IMR-90 (cell line): ENCODE measurements around the gene ZNF594. TPM values are rescaled to one million over a fixed set of nuclear protein-coding genes. Genes with fewer than 3 reads are reported as not detected.

Source experiments
- ATAC-seq: fragments of 200-7000 bp; cut with Tn5 transposase; 2 replicates; pipeline ENCODE4 v1.9.1; 2020; ENCODE audit warnings: low read depth, mild to moderate bottlenecking, moderate library complexity
- BruUV-seq: library from RNA; stranded (reverse); fragments of 400-500 nt; replicated peaks from 2 replicates; lab custom pipeline; 2021; lab: Mats Ljungman, UMichigan
- CTCF ChIA-PET: fragments of 300-600 bp; formaldehyde crosslinking; extraction: SDS; loops from one replicate; lab custom pipeline; 2021; ENCODE audit warnings: antibody characterized with exemption; lab: Yijun Ruan, JAX
- POLR2A ChIA-PET: fragments of 300-600 bp; sonication (Branson Sonifier 250); formaldehyde crosslinking; loops from one replicate; lab custom pipeline; 2022; ENCODE audit warnings: antibody characterized with exemption; ENCODE audit not compliant: unreplicated experiment; lab: Charles Lee
- DNase-seq: peaks from one replicate; pipeline ENCODE4 v3.0.0; 2013
- H2AFZ ChIP-seq: replicated peaks from 2 replicates; pipeline ENCODE3; 2013; ENCODE audit warnings: low read length, mild to moderate bottlenecking; ENCODE audit not compliant: poor library complexity
- H2AK5ac ChIP-seq: 2 replicates; pipeline ENCODE4 v1.6.1; 2013; ENCODE audit warnings: low read depth, low read length, inconsistent platforms
- H2AK9ac ChIP-seq: replicated peaks from 2 replicates; pipeline ENCODE3; 2013; ENCODE audit warnings: mild to moderate bottlenecking, low read depth, low read length, moderate library complexity; ENCODE audit not compliant: poor library complexity
- H2BK120ac ChIP-seq: 2 replicates; pipeline ENCODE4 v1.6.1; 2013; ENCODE audit warnings: low read depth, low read length, inconsistent platforms
- H2BK15ac ChIP-seq: 3 replicates; pipeline ENCODE4 v1.6.1; 2013; ENCODE audit warnings: low read depth, low read length, inconsistent platforms
- H2BK20ac ChIP-seq: 2 replicates; pipeline ENCODE4 v1.6.1; 2013; ENCODE audit warnings: low read depth, mild to moderate bottlenecking, inconsistent platforms, low read length, moderate library complexity
- H2BK5ac ChIP-seq: 2 replicates; pipeline ENCODE4 v1.6.1; 2013; ENCODE audit warnings: mild to moderate bottlenecking, low read depth, low read length, inconsistent platforms; ENCODE audit not compliant: poor library complexity, severe bottlenecking
- H3K14ac ChIP-seq: replicated peaks from 2 replicates; pipeline ENCODE4 v1.6.1; 2013; ENCODE audit warnings: low read depth, low read length, inconsistent platforms
- H3K18ac ChIP-seq: 2 replicates; pipeline ENCODE4 v1.6.1; 2013; ENCODE audit warnings: low read depth, low read length, control low read depth
- H3K23ac ChIP-seq: 2 replicates; pipeline ENCODE4 v1.6.1; 2013; ENCODE audit warnings: low read depth, low read length, inconsistent platforms
- H3K27ac ChIP-seq: 2 replicates; pipeline ENCODE4 v1.5.1; 2013; ENCODE audit warnings: mild to moderate bottlenecking, control low read depth, low read length; ENCODE audit not compliant: insufficient read depth
- H3K27me3 ChIP-seq: 2 replicates; pipeline ENCODE4 v1.6.1; 2013; ENCODE audit warnings: low read length; ENCODE audit not compliant: control insufficient read depth, insufficient read depth
- H3K36me3 ChIP-seq: 2 replicates; pipeline ENCODE4 v1.6.1; 2013; ENCODE audit warnings: low read length, mixed read lengths; ENCODE audit not compliant: control insufficient read depth, insufficient read depth
- H3K4ac ChIP-seq: 2 replicates; pipeline ENCODE4 v1.6.1; 2013; ENCODE audit warnings: low read depth, low read length, inconsistent platforms
- H3K4me1 ChIP-seq: 2 replicates; pipeline ENCODE4 v1.6.1; 2013; ENCODE audit warnings: low read length, mixed read lengths; ENCODE audit not compliant: control insufficient read depth, insufficient read depth
- H3K4me2 ChIP-seq: 2 replicates; pipeline ENCODE4 v1.6.1; 2013; ENCODE audit warnings: low read depth, mild to moderate bottlenecking, control low read depth, low read length, moderate library complexity
- H3K4me3 ChIP-seq: 2 replicates; pipeline ENCODE4 v1.5.1; 2013; ENCODE audit warnings: low read depth, mild to moderate bottlenecking, control low read depth, low read length, moderate library complexity; ENCODE audit not compliant: insufficient read depth
- H3K56ac ChIP-seq: 2 replicates; pipeline ENCODE4 v1.6.1; 2013; ENCODE audit warnings: low read length, inconsistent platforms; ENCODE audit not compliant: insufficient read depth; ENCODE audit errors: extremely low read depth
- H3K79me1 ChIP-seq, 2 experiments: 2 replicates each; pipeline ENCODE4 v1.6.1; 2013; ENCODE audit warnings: low read length in 2 of 2, inconsistent platforms in 1 of 2, low read depth in 1 of 2
- H3K9ac ChIP-seq: 2 replicates; pipeline ENCODE4 v1.6.1; 2013; ENCODE audit warnings: low read depth, low read length, control low read depth
- H3K9me1 ChIP-seq: 2 replicates; pipeline ENCODE4 v1.6.1; 2013; ENCODE audit warnings: low read length, inconsistent platforms; ENCODE audit not compliant: insufficient read depth
- H3K9me3 ChIP-seq: 2 replicates; pipeline ENCODE4 v1.6.1; 2013; ENCODE audit warnings: low read length; ENCODE audit not compliant: control insufficient read depth, insufficient read depth
- H4K20me1 ChIP-seq: 2 replicates; pipeline ENCODE4 v1.6.1; 2013; ENCODE audit warnings: low read length, inconsistent platforms; ENCODE audit not compliant: insufficient read depth
- H4K5ac ChIP-seq: 2 replicates; pipeline ENCODE4 v1.6.1; 2013; ENCODE audit warnings: mild to moderate bottlenecking, low read depth, low read length, control low read depth
- H4K8ac ChIP-seq, 2 experiments: 2 replicates each; pipeline ENCODE4 v1.6.1; 2013; ENCODE audit warnings: low read depth in 2 of 2, low read length in 2 of 2, control low read depth in 1 of 2, inconsistent platforms in 1 of 2
- H4K91ac ChIP-seq: 2 replicates; pipeline ENCODE4 v1.6.1; 2013; ENCODE audit warnings: low read depth, low read length, inconsistent platforms; ENCODE audit not compliant: insufficient read depth
- CEBPB ChIP-seq: IDR thresholded peaks from 2 replicates; pipeline ENCODE4 v1.6.1; 2012; ENCODE audit warnings: low read depth, low read length, improper control_type of control experiment
- CHD1 ChIP-seq: IDR thresholded peaks from 2 replicates; pipeline ENCODE4 v1.6.1; 2012; ENCODE audit warnings: low read depth, low read length, improper control_type of control experiment
- CTCF ChIP-seq: conservative IDR thresholded peaks from 2 replicates; pipeline ENCODE4 v1.5.1; 2012; ENCODE audit warnings: mild to moderate bottlenecking, low read depth, low read length, improper control_type of control experiment
- ELK1 ChIP-seq: fragments of 150-350 bp; IDR thresholded peaks from 2 replicates; pipeline ENCODE4 v1.6.1; 2016; ENCODE audit warnings: low read depth, mild to moderate bottlenecking, low read length, moderate library complexity, borderline replicate concordance
- MAFK ChIP-seq: IDR thresholded peaks from 2 replicates; pipeline ENCODE4 v1.6.1; 2012; ENCODE audit warnings: low read depth, low read length, improper control_type of control experiment
- MXI1 ChIP-seq: IDR thresholded peaks from 2 replicates; pipeline ENCODE4 v1.6.1; 2012; ENCODE audit warnings: low read depth, mild to moderate bottlenecking, low read length, moderate library complexity, borderline replicate concordance
- NFE2L2 ChIP-seq: fragments of 150-350 bp; IDR thresholded peaks from 2 replicates; pipeline ENCODE4 v1.6.1; 2016; ENCODE audit warnings: low read depth, mild to moderate bottlenecking, low read length
- RAD21 ChIP-seq: IDR thresholded peaks from 2 replicates; pipeline ENCODE4 v1.6.1; 2012; ENCODE audit warnings: low read length, improper control_type of control experiment
- RCOR1 ChIP-seq: IDR thresholded peaks from 2 replicates; pipeline ENCODE4 v1.6.1; 2012; ENCODE audit warnings: mild to moderate bottlenecking, low read length, improper control_type of control experiment; ENCODE audit not compliant: insufficient replicate concordance
- RFX5 ChIP-seq: IDR thresholded peaks from 2 replicates; pipeline ENCODE4 v1.8.0; 2012; ENCODE audit warnings: low read depth, mild to moderate bottlenecking, low read length, moderate library complexity
- SMC3 ChIP-seq: fragments of 150-350 bp; IDR thresholded peaks from 2 replicates; pipeline ENCODE4 v1.6.1; 2016; ENCODE audit warnings: low read depth, mild to moderate bottlenecking, antibody characterized with exemption, low read length, moderate library complexity
- USF2 ChIP-seq: fragments of 150-350 bp; IDR thresholded peaks from 2 replicates; pipeline ENCODE4 v1.6.1; 2017; ENCODE audit warnings: mild to moderate bottlenecking, antibody characterized with exemption, low read length, low read depth
- WGBS, 2 experiments: methylation state at CpG; one replicate each; pipeline versions ENCODE4 v1.1.5 to v1.1.7; 2013; ENCODE audit warnings: missing lambda C conversion rate in 2 of 2; ENCODE audit not compliant: insufficient read length in 1 of 2; ENCODE audit errors: extremely low coverage in 2 of 2; 5-methylcytosine and 5-hydroxymethylcytosine counted together
- dilution Hi-C: fragments of 300-500 bp; cut with HindIII; formaldehyde crosslinking; loops from one replicate; pipeline ENCODE4 v1.14.3; 2018; ENCODE audit warnings: low sequenced_read_pairs; ENCODE audit not compliant: unreplicated experiment
- in situ Hi-C: fragments of 300-500 bp; cut with MboI; formaldehyde crosslinking; loops from 3 replicates; pipeline ENCODE4 v1.14.3; 2019; ENCODE audit warnings: low sequenced_read_pairs, inconsistent platforms, mixed read lengths
- intact Hi-C: fragments of 100-400 bp; cut with micrococcal nuclease; formaldehyde crosslinking; loops from 2 replicates; pipeline ENCODE4 v1.10.0; 2022
- polyA plus RNA-seq, 3 experiments: library from polyadenylated mRNA; depleted of rRNA; stranded (reverse); fragments of >200 nt; gene quantifications; 2 replicates each; pipeline ENCODE4 v1.2.3, GENCODE V29; 2012; ENCODE audit warnings: low replicate concordance in 1 of 3
- total RNA-seq: library from RNA; depleted of rRNA; stranded (reverse); fragments of >200 nt; gene quantifications from 2 replicates; pipeline ENCODE4 v1.2.3, GENCODE V29; 2012

ZNF594 gene
- total and polyA plus RNA-seq, 2 of the 4 experiments (the other 2 are of a cell fraction), result 2.5 to 7.2 TPM

GRCh38 chr17:5179003-5179402 is 12.7 kb downstream of the ZNF594 start:
- POLR2A ChIA-PET, result no interaction called here
- ATAC-seq (no peak), DNase-seq (no peak)
- no peak overlapping the region for H3K23ac ChIP-seq
- no peak overlapping the region for H3K56ac ChIP-seq
- no peak overlapping the region for H3K4ac ChIP-seq
- in situ Hi-C loops (no loop called here), dilution Hi-C loops (no loop called here), intact Hi-C loops (no loop called here)
- H3K9ac ChIP-seq, result no peak overlapping the region
- H3K14ac ChIP-seq, result no peak overlapping the region
- no peaks in the 10 kb centered on the region for H3K27me3 ChIP-seq
- no peak overlapping the region for H2AFZ ChIP-seq
- TF ChIP-seq CTCF (no peak), SMC3 (no peak), ELK1 (no peak), MXI1 (no peak), RAD21 (no peak), CEBPB (no peak), RCOR1 (no peak), NFE2L2 (no peak), CHD1 (no peak), USF2 (no peak), RFX5 (no peak), MAFK (no peak)
- H3K9me1 ChIP-seq, result no peaks in the 10 kb centered on the region
- no peak overlapping the region for H2BK20ac ChIP-seq
- H3K18ac ChIP-seq, result no peak overlapping the region
- no TSS peak for BruUV-seq
- H3K4me3 ChIP-seq, result no peak overlapping the region
- no peaks in the 10 kb centered on the region for H3K79me1 ChIP-seq
- no peak overlapping the region for H4K91ac ChIP-seq
- peaks cover 15% of the 10 kb centered on the region for H3K36me3 ChIP-seq
- H2BK120ac ChIP-seq, result no peak overlapping the region
- no peak overlapping the region for H2BK5ac ChIP-seq
- CTCF ChIA-PET, result no interaction called here
- H4K5ac ChIP-seq, result no peak overlapping the region
- 100% methylated on average over 4 of the region's 12 CpGs; no CpG with 5 or more reads in 1 of the 2 experiments for WGBS, 2 experiments
- H3K27ac ChIP-seq, result no peak overlapping the region
- no peak overlapping the region for H2BK15ac ChIP-seq
- no peaks in the 10 kb centered on the region for H4K20me1 ChIP-seq
- no peak overlapping the region for H3K4me2 ChIP-seq
- H3K4me1 ChIP-seq, result no peaks in the 10 kb centered on the region
- no peak overlapping the region for H2AK5ac ChIP-seq
- H4K8ac ChIP-seq, result no peak overlapping the region
- H3K9me3 ChIP-seq, result peaks cover 59% of the 10 kb centered on the region
- H2AK9ac ChIP-seq, result no peak overlapping the region
